Endothelial cell of umbilical vein (primary cell): Measurements from ENCODE around the gene MYCL. TPM values are rescaled to one million over a fixed set of nuclear protein-coding genes. Genes with fewer than 3 reads are reported as not detected.

Source experiments
- BruUV-seq: library from RNA; stranded (reverse); fragments of 400-500 nt; replicated peaks from 2 replicates; lab custom pipeline; 2021; lab: Mats Ljungman, UMichigan
- CTCF ChIA-PET: fragments of 300-600, 350-600 bp; sonication (Branson Sonifier 250); formaldehyde crosslinking; loops from one replicate; lab custom pipeline; 2021; ENCODE audit warnings: antibody characterized with exemption, inconsistent platforms; lab: Charles Lee
- POLR2A ChIA-PET: fragments of 300-600, 350-600 bp; sonication (Branson Sonifier 250); formaldehyde crosslinking; loops from one replicate; lab custom pipeline; 2021; ENCODE audit warnings: antibody characterized with exemption, inconsistent platforms; lab: Charles Lee
- DNase-seq: peaks from one replicate; pipeline ENCODE4 v3.0.0-alpha.2; 2011; ENCODE audit warnings: low read depth, low spot score
- FAIRE-seq: peaks from 2 replicates; lab custom pipeline; 2011; peaks lifted over from hg19 to GRCh38; lab: Jason Lieb, UNC
- H2AFZ ChIP-seq: 2 replicates; pipeline ENCODE4 v1.6.0; 2012; ENCODE audit warnings: low read depth, low read length, control low read depth, inconsistent platforms
- H3K27ac ChIP-seq: 2 replicates; pipeline ENCODE4 v1.5.1; 2011; ENCODE audit warnings: low read depth, mild to moderate bottlenecking, control low read depth, low read length, moderate library complexity; ENCODE audit not compliant: insufficient read depth
- H3K27me3 ChIP-seq, 2 experiments: 2 replicates each; pipeline versions ENCODE4 v1.6.0 to v1.6.1; 2011; ENCODE audit warnings: low read length in 2 of 2, mixed read lengths in 1 of 2; ENCODE audit not compliant: control insufficient read depth in 2 of 2, insufficient read depth in 2 of 2
- H3K36me3 ChIP-seq, 2 experiments: 2 replicates in 1 of 2; 3 replicates in 1 of 2; pipeline ENCODE4 v1.5.1; 2011; ENCODE audit warnings: low read length in 2 of 2, mild to moderate bottlenecking in 1 of 2, moderate library complexity in 1 of 2; ENCODE audit not compliant: control insufficient read depth in 2 of 2, insufficient read depth in 2 of 2; ENCODE audit errors: extremely low read depth in 1 of 2
- H3K4me1 ChIP-seq: 3 replicates; pipeline ENCODE4 v1.5.1; 2011; ENCODE audit warnings: mild to moderate bottlenecking, low read length; ENCODE audit not compliant: control insufficient read depth, insufficient read depth; ENCODE audit errors: extremely low read depth
- H3K4me2 ChIP-seq: 2 replicates; pipeline ENCODE4 v1.6.1; 2011; ENCODE audit warnings: low read length, control low read depth, mixed read lengths; ENCODE audit not compliant: insufficient read depth
- H3K4me3 ChIP-seq, 3 experiments: fragments of 200-600 bp in 1 of 3; sonication (generic), shearing (Covaris generic) in 1 of 3; replicated peaks in 1 of 3; 2 replicates each; pipeline ENCODE4 v1.5.1; 2011 to 2016; ENCODE audit warnings: control low read depth in 3 of 3, low read length in 3 of 3, mild to moderate bottlenecking in 2 of 3, inconsistent platforms in 1 of 3, low read depth in 1 of 3, moderate library complexity in 1 of 3; ENCODE audit not compliant: insufficient read depth in 1 of 3
- H3K79me2 ChIP-seq: 2 replicates; pipeline ENCODE4 v1.6.0; 2012; ENCODE audit warnings: low read length, inconsistent platforms; ENCODE audit not compliant: control insufficient read depth, insufficient read depth
- H3K9ac ChIP-seq: replicated peaks from 2 replicates; pipeline ENCODE3; 2011; ENCODE audit warnings: low read length, control low read depth; ENCODE audit not compliant: insufficient read depth; ENCODE audit errors: extremely low read depth
- H3K9me1 ChIP-seq: replicated peaks from 3 replicates; pipeline ENCODE4 v1.6.0; 2011; ENCODE audit warnings: mild to moderate bottlenecking, low read length; ENCODE audit not compliant: control insufficient read depth, insufficient read depth; ENCODE audit errors: extremely low read depth
- H3K9me3 ChIP-seq: replicated peaks from 2 replicates; pipeline ENCODE4 v1.5.1; 2012; ENCODE audit warnings: low read length, inconsistent platforms; ENCODE audit not compliant: control insufficient read depth, insufficient read depth
- H4K20me1 ChIP-seq: replicated peaks from 2 replicates; pipeline ENCODE3; 2011; ENCODE audit warnings: mild to moderate bottlenecking, low read length; ENCODE audit not compliant: control insufficient read depth, insufficient read depth; ENCODE audit errors: extremely low read depth
- EZH2 ChIP-seq: IDR thresholded peaks from 2 replicates; pipeline ENCODE4 v1.6.1; 2012; ENCODE audit warnings: borderline replicate concordance, low read depth, mild to moderate bottlenecking, moderate library complexity, low read length, inconsistent platforms; ENCODE audit not compliant: severe bottlenecking
- FOS ChIP-seq: IDR thresholded peaks from 2 replicates; pipeline ENCODE4 v1.6.1; 2011; ENCODE audit warnings: mild to moderate bottlenecking, low read length, moderate library complexity, borderline replicate concordance; ENCODE audit not compliant: insufficient read depth
- GATA2 ChIP-seq: IDR thresholded peaks from 2 replicates; pipeline ENCODE4 v1.7.0; 2011; ENCODE audit warnings: low read depth, mild to moderate bottlenecking, moderate library complexity, mixed read lengths, low read length; ENCODE audit not compliant: insufficient read length, insufficient read depth
- JUN ChIP-seq: IDR thresholded peaks from 2 replicates; pipeline ENCODE4 v1.6.1; 2011; ENCODE audit warnings: borderline replicate concordance, low read depth; ENCODE audit not compliant: insufficient read length, insufficient read depth
- MYC ChIP-seq: IDR thresholded peaks from one replicate; pipeline ENCODE4 v1.6.1; 2011; ENCODE audit warnings: mild to moderate bottlenecking, low read depth, low read length
- POLR2A ChIP-seq: IDR thresholded peaks from 2 replicates; pipeline ENCODE4 v1.6.1; 2012; ENCODE audit warnings: low read depth, mild to moderate bottlenecking, control low read depth, low read length
- POLR2AphosphoS5 ChIP-seq: IDR thresholded peaks from 2 replicates; pipeline ENCODE4 v1.6.1; 2012; ENCODE audit warnings: low read depth, mild to moderate bottlenecking, control low read depth, low read length, moderate library complexity; ENCODE audit not compliant: insufficient read depth
- dilution Hi-C: fragments of 300-500 bp; cut with MboI; formaldehyde crosslinking; loops from one replicate; pipeline ENCODE4 v1.15.0; 2019; ENCODE audit warnings: low sequenced_read_pairs; ENCODE audit not compliant: extremely low pct_ligation_motif_present
- intact Hi-C: fragments of 100-400 bp; cut with micrococcal nuclease; formaldehyde crosslinking; loops from one replicate; pipeline ENCODE4 v1.10.0; 2022
- polyA plus RNA-seq, 4 experiments: library from polyadenylated mRNA; depleted of rRNA in 3 of 4; stranded (reverse) in 3 of 4; unstranded in 1 of 4; fragments of >200 nt; gene quantifications; 2 replicates each; pipeline versions ENCODE4 v1.2.1 to v1.2.3, GENCODE V29; 2011 to 2012; ENCODE audit warnings: missing spikeins in 1 of 4
- total RNA-seq: library from RNA; stranded (reverse); gene quantifications from 2 replicates; pipeline ENCODE4 v1.2.3, GENCODE V29; 2021
- TF ChIP-seq, protein P1 (sequence below): IDR thresholded peaks from 2 replicates; pipeline ENCODE4 v1.6.1; 2011; ENCODE audit not compliant: insufficient read depth, insufficient read length
- TF ChIP-seq, protein P2 (sequence below), 2 donors: IDR thresholded peaks; 1 replicate in 1 of 2; 2 replicates in 1 of 2; pipeline ENCODE4 v1.5.1; 2011; ENCODE audit warnings: low read length in 2 of 2, mild to moderate bottlenecking in 2 of 2, moderate library complexity in 2 of 2, control low read depth in 1 of 2, inconsistent platforms in 1 of 2, low read depth in 1 of 2; ENCODE audit not compliant: insufficient read depth in 1 of 2; ENCODE audit errors: extremely low read depth in 1 of 2

Gene MYCL
- total and polyA plus RNA-seq, 2 donors (not counting 3 experiments of a cell fraction or from before 2014, with no cell fraction given) = 1.3 to 2.1 TPM

DNA sequence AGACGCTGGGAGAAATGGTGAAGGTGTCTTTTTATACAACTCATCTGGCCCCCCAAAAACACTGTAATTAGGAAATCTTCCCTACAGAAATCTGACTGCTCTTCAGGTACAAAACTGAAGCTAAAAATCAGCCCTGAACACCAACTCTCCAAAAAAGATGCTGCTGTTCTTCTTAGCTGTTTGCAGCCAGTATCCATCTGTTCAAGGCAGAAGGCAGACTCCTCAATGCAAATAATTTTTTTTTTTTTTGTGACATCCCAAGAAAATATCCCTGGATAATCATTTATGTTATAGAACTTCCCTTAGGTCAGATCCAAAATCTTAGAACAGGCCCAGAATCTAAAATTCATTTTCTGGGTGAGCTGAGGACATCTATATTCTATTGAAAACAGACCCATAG lies 54.9 kb downstream of the MYCL start:
- FAIRE-seq (no peak), DNase-seq (no peak)
- H3K79me2 ChIP-seq = no peaks in the 10 kb centered on the region
- no peak for TF ChIP-seq POLR2A
- no peak for TF ChIP-seq JUN
- TF ChIP-seq, protein P1, sequence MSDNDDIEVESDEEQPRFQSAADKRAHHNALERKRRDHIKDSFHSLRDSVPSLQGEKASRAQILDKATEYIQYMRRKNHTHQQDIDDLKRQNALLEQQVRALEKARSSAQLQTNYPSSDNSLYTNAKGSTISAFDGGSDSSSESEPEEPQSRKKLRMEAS = no peak
- TF ChIP-seq GATA2 = no peak
- TF ChIP-seq EZH2 = no peak
- no peak for TF ChIP-seq FOS
- no peak for TF ChIP-seq MYC
- TF ChIP-seq POLR2AphosphoS5 = no peak
- TF ChIP-seq, protein P2, sequence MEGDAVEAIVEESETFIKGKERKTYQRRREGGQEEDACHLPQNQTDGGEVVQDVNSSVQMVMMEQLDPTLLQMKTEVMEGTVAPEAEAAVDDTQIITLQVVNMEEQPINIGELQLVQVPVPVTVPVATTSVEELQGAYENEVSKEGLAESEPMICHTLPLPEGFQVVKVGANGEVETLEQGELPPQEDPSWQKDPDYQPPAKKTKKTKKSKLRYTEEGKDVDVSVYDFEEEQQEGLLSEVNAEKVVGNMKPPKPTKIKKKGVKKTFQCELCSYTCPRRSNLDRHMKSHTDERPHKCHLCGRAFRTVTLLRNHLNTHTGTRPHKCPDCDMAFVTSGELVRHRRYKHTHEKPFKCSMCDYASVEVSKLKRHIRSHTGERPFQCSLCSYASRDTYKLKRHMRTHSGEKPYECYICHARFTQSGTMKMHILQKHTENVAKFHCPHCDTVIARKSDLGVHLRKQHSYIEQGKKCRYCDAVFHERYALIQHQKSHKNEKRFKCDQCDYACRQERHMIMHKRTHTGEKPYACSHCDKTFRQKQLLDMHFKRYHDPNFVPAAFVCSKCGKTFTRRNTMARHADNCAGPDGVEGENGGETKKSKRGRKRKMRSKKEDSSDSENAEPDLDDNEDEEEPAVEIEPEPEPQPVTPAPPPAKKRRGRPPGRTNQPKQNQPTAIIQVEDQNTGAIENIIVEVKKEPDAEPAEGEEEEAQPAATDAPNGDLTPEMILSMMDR (IDR thresholded peaks at IDR 0.05; ENCODE audit: extremely low read depth in 1 of 2, insufficient read depth in 1 of 2, low read depth in 1 of 2, low read length in 2 of 2) = no peak
- BruUV-seq = no TSS peak
- peaks cover 8% of the 10 kb centered on the region for H3K4me1 ChIP-seq
- no peaks in the 10 kb centered on the region for H3K27me3 ChIP-seq
- H2AFZ ChIP-seq = no peak overlapping the region
- intact Hi-C loops (loop anchor here (5.0 kb wide), 2 partner anchors 56 to 526 kb away; partner anchors contain the start of genes MYCL and SMAP2), dilution Hi-C loops (no loop called here)
- H3K9me1 ChIP-seq = no peaks in the 10 kb centered on the region
- H3K4me2 ChIP-seq = no peak overlapping the region
- H3K9me3 ChIP-seq = no peaks in the 10 kb centered on the region
- H3K4me3 ChIP-seq = no peak overlapping the region
- ChIA-PET CTCF (interaction anchor here (1.0 to 7.3 kb wide), 3 partner anchors 25 to 241 kb away, joined by 4 to 54 read pairs (median 4); partner anchors contain the start of gene MYCL), POLR2A (no interaction called here)
- no peaks in the 10 kb centered on the region for H4K20me1 ChIP-seq
- H3K27ac ChIP-seq = no peak overlapping the region
- no peak overlapping the region for H3K9ac ChIP-seq
- peaks cover 10 to 16% of the 10 kb centered on the region in 2 experiments for H3K36me3 ChIP-seq
